Ishikawa (cell line): ENCODE measurements around the gene QSER1.

Experiments
- CEBPB ChIP-seq: IDR thresholded peaks from 2 replicates; pipeline ENCODE4 v1.6.1; 2012
- CREB1 ChIP-seq: IDR thresholded peaks from 2 replicates; pipeline ENCODE4 v1.6.1; 2012; ENCODE audit warnings: low read depth
- EGR1 ChIP-seq: IDR thresholded peaks from 2 replicates; pipeline ENCODE4 v1.6.1; 2012
- EP300 ChIP-seq: IDR thresholded peaks from 2 replicates; pipeline ENCODE4 v1.6.1; 2012; ENCODE audit warnings: borderline replicate concordance
- FOXM1 ChIP-seq: IDR thresholded peaks from 2 replicates; pipeline ENCODE4 v1.6.1; 2012; ENCODE audit warnings: low read depth, borderline replicate concordance
- NFIC ChIP-seq: IDR thresholded peaks from 2 replicates; pipeline ENCODE4 v1.6.1; 2012
- RAD21 ChIP-seq: IDR thresholded peaks from 2 replicates; pipeline ENCODE4 v1.6.1; 2012; ENCODE audit warnings: low read depth
- TAF1 ChIP-seq: IDR thresholded peaks from 2 replicates; pipeline ENCODE4 v1.6.1; 2012; ENCODE audit warnings: low read depth, mild to moderate bottlenecking
- TCF12 ChIP-seq: IDR thresholded peaks from 2 replicates; pipeline ENCODE4 v1.6.1; 2012; ENCODE audit warnings: low read depth
- TEAD4 ChIP-seq: IDR thresholded peaks from 2 replicates; pipeline ENCODE4 v1.6.1; 2012
- YY1 ChIP-seq: IDR thresholded peaks from 2 replicates; pipeline ENCODE4 v1.6.1; 2012; ENCODE audit warnings: low read depth
- ZBTB7A ChIP-seq: IDR thresholded peaks from 2 replicates; pipeline ENCODE4 v1.6.1; 2012; ENCODE audit warnings: low read depth
- TF ChIP-seq, protein P1 (sequence below): IDR thresholded peaks from 2 replicates; pipeline ENCODE4 v1.6.1; 2012
- TF ChIP-seq, protein P2 (sequence below): IDR thresholded peaks from 2 replicates; pipeline ENCODE4 v1.6.1; 2012; ENCODE audit warnings: low read depth, mild to moderate bottlenecking
- TF ChIP-seq, protein P3 (sequence below): IDR thresholded peaks from 2 replicates; pipeline ENCODE4 v1.6.1; 2012

QSER1 gene

DNA sequence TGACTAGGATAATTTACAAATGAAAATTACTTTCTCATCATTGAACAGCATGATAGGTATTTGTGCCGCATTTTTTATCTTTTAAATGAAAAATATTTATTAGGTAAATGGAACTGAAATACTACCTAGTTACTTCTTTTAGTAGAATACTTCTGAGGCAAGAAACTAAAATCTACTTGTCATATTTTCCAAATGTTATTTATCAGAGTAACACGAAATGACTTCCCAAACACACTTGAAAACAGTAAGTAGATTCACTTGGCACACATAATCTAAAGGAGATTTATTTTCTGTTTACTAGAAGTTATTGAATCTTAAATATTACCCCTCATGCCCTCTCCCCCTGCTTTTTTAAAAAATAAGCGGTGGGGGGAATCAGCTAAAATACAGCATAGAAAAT is 2.3 kb downstream of the QSER1 start:
- TF ChIP-seq TAF1, result no peak
- no peak for TF ChIP-seq ZBTB7A
- TF ChIP-seq EP300, result no peak
- TF ChIP-seq, protein P1, sequence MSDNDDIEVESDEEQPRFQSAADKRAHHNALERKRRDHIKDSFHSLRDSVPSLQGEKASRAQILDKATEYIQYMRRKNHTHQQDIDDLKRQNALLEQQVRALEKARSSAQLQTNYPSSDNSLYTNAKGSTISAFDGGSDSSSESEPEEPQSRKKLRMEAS, result no peak
- TF ChIP-seq, protein P2, sequence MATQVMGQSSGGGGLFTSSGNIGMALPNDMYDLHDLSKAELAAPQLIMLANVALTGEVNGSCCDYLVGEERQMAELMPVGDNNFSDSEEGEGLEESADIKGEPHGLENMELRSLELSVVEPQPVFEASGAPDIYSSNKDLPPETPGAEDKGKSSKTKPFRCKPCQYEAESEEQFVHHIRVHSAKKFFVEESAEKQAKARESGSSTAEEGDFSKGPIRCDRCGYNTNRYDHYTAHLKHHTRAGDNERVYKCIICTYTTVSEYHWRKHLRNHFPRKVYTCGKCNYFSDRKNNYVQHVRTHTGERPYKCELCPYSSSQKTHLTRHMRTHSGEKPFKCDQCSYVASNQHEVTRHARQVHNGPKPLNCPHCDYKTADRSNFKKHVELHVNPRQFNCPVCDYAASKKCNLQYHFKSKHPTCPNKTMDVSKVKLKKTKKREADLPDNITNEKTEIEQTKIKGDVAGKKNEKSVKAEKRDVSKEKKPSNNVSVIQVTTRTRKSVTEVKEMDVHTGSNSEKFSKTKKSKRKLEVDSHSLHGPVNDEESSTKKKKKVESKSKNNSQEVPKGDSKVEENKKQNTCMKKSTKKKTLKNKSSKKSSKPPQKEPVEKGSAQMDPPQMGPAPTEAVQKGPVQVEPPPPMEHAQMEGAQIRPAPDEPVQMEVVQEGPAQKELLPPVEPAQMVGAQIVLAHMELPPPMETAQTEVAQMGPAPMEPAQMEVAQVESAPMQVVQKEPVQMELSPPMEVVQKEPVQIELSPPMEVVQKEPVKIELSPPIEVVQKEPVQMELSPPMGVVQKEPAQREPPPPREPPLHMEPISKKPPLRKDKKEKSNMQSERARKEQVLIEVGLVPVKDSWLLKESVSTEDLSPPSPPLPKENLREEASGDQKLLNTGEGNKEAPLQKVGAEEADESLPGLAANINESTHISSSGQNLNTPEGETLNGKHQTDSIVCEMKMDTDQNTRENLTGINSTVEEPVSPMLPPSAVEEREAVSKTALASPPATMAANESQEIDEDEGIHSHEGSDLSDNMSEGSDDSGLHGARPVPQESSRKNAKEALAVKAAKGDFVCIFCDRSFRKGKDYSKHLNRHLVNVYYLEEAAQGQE, result no peak
- TF ChIP-seq TCF12, result no peak
- TF ChIP-seq RAD21, result no peak
- TF ChIP-seq CEBPB, result no peak
- no peak for TF ChIP-seq YY1

DNA sequence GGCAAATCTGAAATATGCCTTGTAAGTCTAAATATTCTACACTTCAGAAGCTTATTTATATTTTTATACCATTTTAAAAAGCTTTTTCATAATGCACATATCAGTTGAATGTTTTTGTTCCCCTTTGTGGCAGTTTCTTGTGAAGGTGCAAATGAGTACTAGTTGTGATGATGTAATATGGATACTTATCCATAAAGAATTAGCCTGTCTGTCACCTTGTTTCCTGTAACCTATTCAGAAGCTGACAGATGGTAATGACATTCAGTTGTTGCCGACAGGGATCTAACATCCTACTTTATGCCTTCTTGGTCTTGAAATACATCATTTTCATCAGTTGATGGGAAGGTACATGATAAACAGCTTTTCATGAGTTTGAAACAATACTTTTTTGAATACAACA is 2.9 kb downstream of the QSER1 start:
- TF ChIP-seq YY1, result no peak
- TF ChIP-seq FOXM1, result no peak
- TF ChIP-seq EGR1, result no peak

DNA sequence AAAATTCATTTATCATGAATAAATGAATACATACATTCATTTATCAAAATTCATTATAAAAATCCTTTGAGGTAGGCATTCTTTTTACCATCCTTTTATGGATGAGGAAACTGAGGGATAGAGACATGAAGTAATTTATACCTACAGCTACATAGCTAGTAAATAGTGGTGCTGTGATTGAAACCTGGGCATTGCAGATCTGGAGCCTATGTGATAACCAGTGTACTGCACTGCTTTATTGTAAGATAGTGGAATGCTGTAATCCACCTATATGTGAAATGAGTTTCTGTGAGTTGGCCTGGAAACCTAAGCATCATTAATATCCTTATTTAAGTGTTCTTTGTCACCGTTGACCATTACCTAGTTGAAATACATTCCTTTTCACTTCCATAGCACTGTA is 4.5 kb downstream of the QSER1 start:
- TF ChIP-seq YY1 (no peak), TCF12 (no peak), TAF1 (no peak), EGR1 (no peak), CEBPB (no peak), ZBTB7A (no peak), EP300 (no peak), TEAD4 (no peak), FOXM1 (no peak), NFIC (no peak)
- TF ChIP-seq, protein P3, sequence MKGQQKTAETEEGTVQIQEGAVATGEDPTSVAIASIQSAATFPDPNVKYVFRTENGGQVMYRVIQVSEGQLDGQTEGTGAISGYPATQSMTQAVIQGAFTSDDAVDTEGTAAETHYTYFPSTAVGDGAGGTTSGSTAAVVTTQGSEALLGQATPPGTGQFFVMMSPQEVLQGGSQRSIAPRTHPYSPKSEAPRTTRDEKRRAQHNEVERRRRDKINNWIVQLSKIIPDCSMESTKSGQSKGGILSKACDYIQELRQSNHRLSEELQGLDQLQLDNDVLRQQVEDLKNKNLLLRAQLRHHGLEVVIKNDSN, result no peak
- TF ChIP-seq, protein P2, result no peak
- TF ChIP-seq, protein P1, result no peak

DNA sequence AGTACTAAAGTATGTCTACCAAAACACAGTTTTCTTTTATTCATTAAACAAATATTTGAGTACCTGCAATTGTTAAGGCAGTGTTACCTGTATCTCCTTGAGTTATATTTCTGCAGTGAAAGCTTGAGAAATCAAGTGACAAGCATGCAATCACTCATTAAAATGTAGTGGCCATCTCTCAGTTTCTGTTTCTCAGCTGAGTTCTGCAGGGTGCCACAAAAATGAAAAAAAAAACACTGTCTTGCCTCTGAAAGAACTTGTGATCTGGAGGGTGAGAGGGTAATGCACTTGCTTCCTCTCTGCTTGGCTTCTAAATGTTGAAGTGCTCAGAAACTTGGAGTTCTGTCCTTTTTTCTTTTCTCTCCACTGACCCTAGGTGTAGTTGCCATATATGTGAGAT is 6.8 kb downstream of the QSER1 start:
- TF ChIP-seq, protein P1, result no peak
- TF ChIP-seq FOXM1, result no peak
- TF ChIP-seq NFIC, result no peak
- TF ChIP-seq, protein P2, result no peak
- no peak for TF ChIP-seq CREB1
- TF ChIP-seq TCF12, result no peak
- no peak for TF ChIP-seq TAF1
- no peak for TF ChIP-seq ZBTB7A
- no peak for TF ChIP-seq CEBPB
- TF ChIP-seq, protein P3, result no peak

DNA sequence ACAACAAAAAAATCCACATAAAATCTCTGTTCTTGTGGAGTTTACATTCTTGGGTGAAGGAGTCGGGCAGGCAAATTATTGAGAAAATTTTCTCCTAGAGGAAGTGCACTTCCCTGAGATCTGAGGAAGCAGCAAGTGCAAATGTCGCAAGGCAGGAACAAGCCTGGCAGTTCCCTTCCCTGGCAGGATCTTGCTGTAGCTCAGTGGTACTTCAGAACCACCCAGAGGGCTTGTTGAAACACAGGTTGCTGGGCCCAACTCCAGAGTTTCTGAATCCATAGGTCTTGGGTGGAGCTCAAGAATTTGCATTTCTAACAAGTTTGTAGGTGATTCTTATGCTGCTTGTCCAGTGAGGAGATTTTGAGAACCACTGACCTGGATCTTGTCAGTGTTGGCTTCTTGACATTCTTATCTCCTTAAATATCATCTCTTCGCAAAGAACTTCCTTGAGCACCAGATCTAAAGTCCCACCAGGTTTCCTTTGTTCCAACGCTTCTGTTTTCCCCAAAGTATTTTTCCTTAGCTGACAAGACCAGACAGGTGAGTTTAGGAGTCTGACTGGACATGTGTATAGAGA is 9.6 kb downstream of the QSER1 start:
- no peak for TF ChIP-seq CREB1
- TF ChIP-seq NFIC, result no peak
- no peak for TF ChIP-seq TEAD4
- no peak for TF ChIP-seq FOXM1
- TF ChIP-seq TCF12, result no peak
- TF ChIP-seq EP300, result no peak
- no peak for TF ChIP-seq ZBTB7A
- TF ChIP-seq TAF1, result no peak
- TF ChIP-seq, protein P1, result no peak
- no peak for TF ChIP-seq RAD21
